SHP77 (cell line): ENCODE measurements around the gene SORBS2.
"Not testable (repeated sequence)": the region's sequence is repeated elsewhere in the genome, so short reads cannot be mapped to it uniquely, and the experiment has no call there.

Source experiments
- DNase-seq, 2 experiments: peaks; one replicate each; lab custom pipeline; 2025; lab: John Stamatoyannopoulos, UW

The SORBS2 gene

DNA sequence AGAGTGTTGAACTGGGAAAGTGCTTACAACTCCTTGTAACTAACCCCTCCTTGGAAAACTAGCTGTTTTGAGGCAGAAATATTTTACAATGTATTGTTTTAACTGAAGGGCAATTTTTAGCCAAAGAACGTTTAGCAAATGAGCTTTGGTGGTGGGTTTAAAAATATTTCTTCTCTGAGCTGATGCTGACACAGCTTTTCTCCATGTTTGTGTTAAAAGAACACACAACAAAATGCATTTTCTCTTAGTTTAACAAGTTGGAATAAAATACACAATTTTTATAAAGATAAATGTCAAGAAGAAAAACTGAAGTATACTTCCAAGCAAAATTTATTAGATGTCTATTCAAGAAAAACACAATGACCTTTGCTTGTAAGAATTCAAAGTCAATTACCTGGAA is 226.8 kb downstream of the SORBS2 start:
- no peak for DNase-seq

DNA sequence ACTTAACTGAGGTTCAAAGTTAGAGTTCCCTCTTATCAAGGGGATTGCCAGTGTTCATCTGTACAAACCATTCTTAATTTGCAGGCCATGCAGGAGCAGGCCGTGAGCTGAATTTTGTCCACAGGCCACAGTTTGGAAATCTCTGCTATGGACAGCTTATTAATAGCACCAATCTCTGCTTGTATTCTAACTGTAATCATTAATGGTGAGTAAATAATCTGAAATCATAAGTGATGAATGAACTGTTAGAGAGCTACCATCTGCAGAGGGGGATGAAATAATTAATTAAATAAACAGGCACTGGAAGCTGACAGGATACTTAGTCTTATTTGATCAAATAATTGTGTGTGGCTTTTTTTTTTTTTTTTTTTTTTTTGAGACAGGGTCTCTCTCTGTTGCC is 228.2 kb downstream of the SORBS2 start:
- no peak for DNase-seq

DNA sequence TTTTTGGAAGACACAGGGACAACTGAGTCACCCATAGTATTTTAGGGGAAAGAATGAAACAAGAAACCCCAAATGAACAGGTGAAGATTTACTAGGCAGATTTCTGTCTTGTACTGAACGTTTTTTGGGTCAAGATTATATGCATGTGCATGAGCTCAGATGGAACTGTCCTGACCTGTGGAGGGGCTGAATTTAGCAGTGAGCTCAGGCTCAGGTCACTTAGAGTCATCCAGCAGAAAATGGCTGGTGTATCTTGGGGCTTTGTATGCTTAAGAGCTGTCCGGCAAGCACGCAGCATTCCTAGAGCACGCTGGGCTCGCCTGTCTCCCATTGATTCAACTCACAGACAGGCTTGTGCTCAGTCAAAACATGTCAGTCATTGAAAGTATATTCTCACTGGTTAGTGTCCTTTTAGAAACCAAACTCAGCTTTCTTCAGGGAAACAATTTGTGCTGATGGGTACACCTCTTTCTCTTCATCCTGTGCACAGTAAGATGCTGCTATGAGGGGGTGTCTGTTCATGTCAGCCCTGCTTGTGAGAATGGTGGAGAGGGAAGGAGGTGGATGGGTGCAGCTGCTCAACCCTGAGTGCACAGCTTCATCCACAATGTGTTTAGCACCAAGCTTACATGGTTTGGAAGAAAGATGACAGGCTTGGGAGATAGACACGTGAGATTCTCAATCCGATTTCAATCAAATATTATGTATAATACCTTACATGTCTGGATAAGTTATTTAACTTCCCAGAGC is 229.2 kb downstream of the SORBS2 start:
- DNase-seq: no peak

DNA sequence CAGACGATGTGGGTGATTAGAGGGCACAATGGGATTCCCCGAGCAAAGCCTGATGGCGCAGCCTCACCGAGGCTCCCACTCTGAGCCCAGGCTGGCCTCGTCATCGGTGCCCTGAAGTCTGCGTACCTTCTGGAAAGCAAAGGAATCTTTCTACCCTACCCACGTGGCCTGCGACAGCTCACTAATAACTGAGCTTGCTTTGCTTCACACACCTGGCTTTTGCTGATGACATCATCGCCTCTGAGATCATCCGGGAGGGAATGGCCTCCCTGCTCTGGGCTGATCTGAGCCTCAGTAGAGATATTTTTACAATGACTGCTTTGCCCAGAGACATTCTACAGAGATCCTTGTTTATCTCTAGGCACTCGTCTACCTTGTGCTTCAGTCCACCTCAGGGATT is 231.3 kb downstream of the SORBS2 start:
- DNase-seq: peak in 1 of 2 experiments; percentile 14

DNA sequence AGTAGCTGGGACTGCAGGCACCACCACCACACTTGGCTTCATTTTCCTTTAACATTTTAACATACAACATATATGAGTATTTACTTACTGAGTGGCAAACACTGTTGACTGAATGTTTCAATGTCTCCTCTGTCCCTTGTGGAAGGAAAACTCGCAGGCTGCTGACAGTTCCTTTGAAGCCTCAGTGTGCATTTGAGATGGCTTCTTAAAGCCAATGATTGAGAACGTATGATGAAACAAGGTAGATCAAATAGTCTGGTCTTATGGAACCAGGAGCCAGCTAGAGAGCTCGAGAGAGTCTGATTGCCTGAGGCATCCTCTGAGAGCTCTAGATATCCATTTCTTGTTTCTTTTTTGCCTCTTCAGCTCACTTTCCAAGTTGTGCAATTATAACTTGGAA is 233.7 kb downstream of the SORBS2 start:
- DNase-seq: no peak

DNA sequence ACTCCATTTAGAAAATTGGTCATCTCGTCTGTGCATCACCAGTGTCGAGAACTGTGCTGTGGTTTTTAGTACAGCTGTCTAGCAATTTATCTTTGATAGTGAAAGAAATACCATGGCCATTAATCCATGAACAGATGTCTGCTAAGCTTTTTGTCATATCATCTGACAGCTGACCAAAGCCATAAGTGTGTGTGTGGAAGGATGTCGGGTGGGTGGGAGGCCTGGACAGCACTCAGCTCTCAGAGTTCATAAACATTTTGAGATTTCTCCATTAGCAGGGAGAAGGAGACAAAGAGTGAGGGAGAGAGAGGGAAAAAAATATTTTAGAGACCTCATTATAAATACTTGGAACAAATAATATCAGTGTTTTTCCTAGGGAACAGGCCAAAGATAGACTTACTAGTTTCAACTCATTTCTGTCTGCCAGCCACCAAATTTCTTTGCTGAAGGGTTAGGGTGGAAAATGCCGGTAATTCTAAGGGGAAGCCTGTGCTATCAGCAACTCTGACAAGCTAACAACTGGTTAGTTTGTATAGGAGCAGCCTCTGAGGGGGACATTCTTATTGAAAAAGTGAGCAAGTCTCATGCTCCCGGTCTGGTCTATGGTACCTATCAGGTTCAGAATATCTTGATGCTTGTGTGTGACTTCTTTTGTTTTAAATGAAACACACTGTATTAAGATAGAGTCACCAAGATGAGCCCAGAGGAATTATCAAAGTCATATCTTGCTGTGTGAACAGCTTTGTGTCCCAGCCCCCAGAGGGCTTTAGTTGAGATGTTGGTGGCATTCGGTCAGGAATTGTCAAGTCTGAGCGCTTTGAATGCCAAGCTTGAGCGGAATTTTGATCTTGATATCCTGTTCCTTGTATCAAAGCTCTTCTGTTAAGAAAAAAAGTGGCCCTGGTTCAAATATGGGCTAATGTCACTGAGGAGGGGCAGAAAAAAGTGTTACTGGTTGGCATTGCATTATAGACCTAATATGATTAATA is 234.7 kb downstream of the SORBS2 start:
- DNase-seq: no peak

DNA sequence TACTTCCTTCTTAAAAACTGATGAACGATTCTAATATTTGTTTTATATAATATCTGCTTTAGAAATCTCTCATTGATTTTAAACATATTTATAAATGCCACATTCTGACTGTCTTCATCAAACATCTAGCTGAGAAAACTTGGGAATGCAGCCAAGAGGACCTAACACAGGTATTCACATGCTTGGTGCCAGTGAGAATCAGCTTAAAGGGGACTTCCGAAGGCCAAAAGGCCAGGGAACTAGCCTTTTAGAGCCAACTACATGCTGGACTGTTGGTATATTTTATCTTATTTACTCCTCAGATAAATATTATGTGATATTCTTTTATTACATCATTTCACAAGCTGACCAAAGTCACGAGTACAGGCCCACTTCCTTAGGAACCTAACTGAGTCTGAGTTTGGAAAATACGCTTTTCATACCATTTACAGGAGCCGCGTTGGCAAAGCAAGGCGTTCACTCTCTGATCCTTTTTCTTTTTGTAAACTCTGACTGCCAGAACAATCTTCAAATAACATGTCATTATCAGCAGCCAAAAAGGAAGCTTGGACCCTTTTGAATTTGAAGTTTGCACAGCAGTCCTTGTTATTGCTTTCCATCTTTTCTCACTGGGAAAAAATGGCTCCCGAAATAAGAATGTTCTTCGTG is 235.6 kb downstream of the SORBS2 start:
- no peak for DNase-seq

DNA sequence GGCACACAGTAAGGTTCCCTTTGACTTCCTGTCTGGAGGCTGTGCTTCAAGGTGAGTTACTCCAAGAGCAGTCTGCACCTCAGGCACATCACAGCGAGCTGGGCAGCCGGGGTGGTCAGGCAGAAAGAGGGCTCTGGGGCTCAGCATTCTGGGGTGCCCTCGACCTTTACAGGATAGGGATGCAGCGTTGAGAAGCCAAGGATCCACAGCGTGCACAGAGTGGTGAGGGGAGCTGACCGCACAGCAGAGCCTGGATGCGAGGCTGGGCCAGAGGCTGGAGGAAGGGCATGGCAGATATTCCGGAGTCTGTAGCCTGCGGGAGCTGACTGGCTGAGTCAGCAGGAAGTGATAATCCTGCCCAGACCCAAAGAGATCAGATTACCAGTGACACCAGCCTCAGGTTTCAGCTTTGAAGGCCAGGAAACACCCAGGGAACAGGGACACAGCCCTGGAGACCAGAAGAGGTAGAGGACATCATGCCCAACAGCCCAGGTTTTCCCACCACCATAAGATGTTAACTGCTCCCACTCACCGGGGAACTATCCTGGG is 238.3 kb downstream of the SORBS2 start:
- peak; percentile 47 to 73 for DNase-seq

DNA sequence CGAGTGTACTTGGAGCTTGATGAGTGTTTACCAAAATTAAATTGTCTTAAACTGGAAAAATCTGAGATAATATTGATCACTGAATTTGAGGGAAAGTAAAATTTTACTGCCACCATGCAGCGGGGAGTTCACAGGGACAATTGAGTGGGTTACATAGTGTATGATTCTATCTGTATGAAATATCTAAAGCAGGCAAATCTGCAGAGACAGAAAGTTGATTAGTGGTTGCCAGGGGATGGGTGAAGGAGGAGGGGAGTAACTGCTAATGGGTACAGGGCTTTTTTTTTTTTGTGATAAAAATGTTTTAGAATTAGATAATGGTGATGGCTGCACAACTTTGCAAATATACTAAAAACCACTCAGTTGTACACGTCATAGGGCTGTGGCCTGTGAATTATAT is 241.3 kb downstream of the SORBS2 start:
- no peak for DNase-seq

DNA sequence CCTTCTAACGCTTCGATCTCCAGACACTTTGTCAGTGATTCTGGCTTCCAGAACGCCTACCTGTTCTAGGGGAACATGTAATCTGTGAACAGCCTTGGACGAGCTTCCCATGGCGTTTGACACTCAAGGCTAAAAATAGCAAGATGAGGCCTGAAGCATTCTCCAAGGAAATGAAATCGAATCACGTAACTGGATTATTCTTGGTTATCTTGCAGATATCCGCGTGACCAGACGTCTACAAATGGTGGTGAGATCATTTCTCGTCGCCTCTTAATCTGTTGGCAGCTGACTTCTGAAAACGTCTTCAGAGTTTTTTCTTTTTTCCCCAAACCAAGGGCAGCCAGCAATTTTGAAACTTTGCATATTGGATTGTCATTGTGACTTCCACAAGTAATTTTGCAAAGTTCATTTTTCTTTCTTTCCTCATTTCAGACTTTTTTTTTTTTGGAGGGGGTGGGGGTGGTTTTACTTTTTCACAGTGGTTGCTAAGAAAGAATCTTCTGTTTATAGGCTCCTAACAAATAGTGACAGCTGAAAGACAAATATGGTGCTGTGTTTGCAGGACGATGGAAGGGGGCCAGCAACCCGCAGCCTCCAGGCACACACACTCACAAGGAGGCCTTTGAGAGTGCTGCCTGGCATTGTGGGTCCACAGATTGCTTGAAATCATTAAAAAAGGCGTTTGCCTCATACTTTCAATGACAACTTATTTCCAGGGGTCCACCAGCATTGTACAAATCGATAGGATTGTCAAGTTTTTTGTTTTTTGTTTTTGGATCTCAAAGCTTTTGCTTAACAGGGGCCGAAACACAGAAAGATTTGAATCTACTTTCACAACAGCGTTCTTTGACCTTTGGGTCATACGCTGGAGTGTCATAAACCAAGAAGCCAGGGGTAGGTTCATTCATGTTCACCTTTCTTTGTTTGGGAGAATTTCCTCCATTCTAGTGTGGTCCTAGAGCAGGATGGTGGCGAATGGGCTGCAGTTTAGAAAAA is 244.3 kb downstream of the SORBS2 start:
- no peak for DNase-seq

DNA sequence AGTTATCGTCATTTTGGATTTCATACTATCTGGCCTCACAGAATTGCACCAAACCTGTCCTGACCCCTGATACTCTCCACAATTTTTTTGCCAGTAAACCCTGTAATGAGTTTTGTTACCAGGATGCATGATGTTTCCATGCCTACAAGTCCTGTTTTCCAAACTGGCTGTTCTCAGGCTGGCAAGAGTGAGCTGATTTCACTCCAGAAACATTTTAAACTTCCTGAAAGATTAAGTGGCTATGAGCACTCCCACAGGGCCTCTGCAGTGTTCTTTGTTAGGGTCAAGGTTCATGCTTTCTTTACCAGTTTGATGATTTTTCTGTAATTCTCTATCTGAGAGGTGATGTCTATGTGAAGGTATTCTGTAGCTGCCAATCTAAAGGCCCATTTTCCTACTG is 245.0 kb downstream of the SORBS2 start:
- no peak for DNase-seq

DNA sequence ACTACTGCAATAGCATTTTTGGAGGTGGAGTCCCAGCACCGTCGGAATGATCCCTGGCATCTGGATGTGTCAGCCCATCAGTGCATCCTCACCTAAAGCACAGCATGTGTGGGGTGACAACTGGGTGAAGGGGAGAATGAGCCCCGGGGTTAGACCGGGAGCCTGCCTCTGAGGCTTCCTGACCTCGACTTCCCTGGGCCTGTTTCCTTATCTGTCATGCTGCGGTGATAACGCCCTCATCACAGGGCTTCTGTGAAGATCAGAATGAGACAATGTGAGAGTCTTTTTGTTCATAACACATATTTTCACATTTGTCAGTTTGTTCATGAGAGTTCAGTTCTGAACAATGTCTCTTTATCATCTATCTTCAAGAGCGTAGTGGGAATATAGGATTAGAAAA is 245.6 kb downstream of the SORBS2 start:
- DNase-seq: no peak

DNA sequence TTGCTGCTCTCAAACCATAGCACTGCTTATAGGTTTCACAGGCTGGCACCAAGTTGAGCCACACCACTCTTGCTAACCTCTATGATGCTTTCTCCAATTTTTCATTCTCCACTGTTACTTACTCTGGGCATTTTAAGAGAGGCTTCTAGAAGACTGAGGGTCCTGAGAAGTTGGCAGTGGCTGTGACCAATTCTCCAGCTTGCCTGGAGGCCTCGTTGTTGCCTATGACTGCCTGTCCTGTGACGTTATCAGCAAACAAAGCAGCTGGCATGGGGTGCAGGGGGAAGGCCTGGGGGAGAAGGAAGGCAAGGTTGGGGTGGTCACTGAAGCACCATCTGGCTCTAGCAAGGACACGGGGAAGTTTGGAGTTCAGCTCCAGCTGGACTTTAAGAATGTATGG is 246.3 kb downstream of the SORBS2 start:
- DNase-seq: no peak

DNA sequence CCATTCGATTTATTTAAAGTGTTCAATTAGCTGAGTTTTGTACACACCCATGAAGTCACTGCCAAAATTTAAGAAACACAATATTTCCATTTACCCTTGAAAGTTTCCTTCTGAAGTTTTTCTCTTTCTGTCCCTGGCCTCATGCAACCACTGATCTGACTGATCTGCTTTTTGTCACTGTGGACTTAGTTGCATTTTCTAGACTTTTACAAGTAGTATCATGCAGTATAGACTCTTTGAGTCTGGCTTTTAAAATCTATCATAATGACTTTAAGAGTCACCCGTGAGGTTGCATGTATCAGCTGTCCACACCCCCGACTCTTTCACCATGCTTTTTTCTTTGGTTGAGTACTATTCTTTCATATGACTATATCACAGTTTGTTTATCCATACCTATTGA is 247.6 kb downstream of the SORBS2 start:
- no peak for DNase-seq

DNA sequence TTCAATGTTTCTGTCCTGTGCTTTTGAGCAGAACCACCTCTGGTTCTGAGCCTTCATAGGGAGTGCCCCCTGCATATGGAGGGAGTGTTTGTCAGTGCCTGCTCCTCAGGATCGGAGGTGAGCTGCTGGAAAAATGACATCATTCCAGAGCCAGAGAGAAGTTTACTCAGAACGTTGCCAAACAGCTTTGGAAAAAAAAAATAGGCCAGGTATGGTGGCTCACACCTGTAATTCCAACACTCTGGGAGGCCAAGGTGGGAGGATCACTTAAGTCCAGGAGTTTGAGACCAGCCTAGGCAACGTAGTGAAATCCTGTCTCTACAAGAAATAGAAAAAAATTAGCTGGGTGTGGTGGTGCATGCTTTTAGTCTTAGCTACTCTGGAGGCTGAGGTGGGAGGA is 249.5 kb downstream of the SORBS2 start:
- DNase-seq: no peak

DNA sequence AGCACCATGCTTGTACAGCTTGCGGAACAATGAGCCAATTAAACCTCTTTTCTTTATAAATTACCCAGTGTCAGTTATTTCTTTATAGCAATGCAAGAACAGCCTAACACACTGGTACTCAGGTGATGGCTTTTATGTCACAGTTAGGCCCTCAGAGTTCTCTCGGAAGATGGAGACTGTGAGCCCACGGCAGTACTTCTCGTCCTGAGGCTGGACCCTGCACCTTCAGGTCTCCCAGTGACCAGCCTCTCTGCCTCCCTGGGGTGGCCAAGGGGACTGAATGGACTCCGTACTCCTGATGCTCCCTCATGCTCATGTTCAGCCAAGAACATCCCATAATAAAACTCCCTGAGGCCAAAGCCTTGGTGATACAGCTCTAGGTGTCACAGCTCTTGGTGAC is 251.7 kb downstream of the SORBS2 start:
- no peak for DNase-seq

DNA sequence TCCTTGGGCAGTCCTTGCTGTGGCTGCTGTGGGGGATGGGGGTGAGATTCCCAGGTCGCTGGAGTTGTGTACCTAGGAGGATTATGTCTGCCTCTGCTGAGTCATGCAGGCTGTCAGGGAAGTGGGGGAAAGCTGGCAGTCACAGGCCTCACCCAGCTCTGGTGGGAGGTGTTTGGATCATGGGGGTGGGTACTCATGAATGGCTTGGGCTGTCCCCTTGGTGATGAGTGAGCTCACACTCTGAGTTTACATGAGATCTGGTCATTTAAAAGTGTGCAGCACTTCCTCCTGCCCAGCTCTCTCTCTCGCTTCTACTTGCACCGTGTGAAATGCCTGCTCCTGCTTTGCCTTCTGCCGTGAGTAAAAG is 252.1 kb downstream of the SORBS2 start:
- DNase-seq: peak; percentile 60 to 66

DNA sequence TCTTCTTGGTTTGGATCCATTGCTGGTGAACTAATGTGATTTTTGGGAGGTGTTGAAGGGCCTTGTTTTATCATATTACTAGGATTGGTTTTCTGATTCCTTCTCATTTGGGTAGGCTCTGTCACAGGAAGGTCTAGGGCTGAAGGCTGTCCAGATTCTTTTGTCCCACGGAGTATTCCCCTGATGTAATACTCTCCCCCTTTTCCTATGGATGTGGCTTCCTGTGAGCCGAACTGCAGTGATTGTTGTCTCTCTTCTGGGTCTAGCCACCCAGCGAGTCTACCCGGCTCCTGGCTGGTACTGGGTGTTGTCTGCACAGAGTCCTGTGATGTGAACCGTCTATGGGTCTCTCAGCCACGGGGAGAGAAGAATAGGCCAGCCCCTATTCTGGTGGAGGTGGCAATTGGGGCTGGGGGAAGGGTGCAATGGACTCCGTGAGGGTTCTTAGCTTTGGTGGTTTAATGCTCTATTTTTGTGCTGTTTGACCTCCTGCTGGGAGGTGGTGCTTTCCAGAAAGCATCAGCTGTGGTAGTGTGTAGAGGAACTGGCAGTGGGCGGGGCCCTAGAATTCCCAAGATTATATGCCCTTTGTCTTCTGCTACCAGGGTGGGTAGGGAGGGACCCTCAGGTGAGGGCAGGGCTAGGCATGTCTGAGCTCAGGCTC is 252.6 kb downstream of the SORBS2 start:
- not testable (repeated sequence) for DNase-seq

DNA sequence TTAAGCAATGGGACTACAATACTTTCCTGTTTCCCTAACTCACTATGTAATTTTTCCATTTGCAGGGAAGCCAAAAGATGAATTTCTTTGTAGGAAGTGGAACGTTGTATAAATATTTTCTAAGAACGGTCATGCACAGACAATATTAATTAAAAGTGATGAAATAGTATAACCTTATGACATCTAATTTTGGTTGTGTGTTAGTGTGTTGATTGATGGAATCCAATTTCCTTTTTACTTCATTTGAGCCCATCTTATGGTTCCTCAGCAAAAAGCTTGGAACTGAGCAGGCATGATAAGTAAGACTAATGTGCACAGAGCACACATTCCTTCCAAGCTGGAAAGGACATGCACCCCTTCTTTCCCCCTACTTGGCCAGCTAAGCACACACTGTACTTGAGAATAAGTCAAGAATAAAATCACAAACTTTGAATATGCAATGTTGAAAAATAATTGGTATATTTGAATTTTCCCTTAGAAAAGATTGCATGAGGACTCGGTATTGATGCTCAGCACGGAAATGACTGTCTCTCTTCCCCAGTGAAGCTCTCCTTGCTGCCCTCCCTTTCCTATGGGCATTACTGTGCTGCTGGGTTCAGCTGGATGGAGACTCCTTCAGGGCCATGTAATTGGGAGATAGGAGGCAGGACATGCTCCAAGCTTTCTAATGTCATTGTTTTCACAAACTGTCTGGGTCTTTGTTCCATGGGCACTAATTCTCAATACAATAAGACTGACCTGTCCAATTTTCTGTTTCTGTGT is 257.4 kb downstream of the SORBS2 start:
- DNase-seq: no peak

DNA sequence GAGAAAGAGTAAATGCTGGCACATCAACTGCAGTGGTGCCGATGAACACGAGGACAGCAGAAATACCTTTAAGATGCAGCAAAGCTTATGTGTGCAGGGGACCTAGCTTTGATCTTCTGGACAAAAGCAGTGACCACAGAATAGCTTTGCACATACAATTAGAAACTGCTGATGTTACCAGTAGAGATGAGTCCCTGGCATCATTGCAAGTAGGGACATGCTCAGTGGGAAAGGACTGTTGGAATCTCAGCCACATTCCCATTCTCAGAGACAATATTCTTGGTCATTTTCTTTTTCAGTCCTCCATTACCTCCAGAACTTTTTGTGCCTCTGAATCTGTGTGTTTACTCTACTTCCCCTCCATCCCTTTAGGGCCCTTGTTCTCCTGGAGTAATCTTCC is 259.7 kb downstream of the SORBS2 start:
- no peak for DNase-seq
